GM10248 (cell line): ENCODE results near the gene FOXL3.
"Not testable (repeated sequence)": the region's sequence is repeated elsewhere in the genome, so short reads cannot be mapped to it uniquely, and the experiment has no call there.

Source experiments
- CTCF ChIA-PET: fragments of 300-600 bp; sonication (Branson Sonifier 250); formaldehyde crosslinking; extraction: SDS; loops from one replicate; lab custom pipeline; 2021; ENCODE audit warnings: antibody characterized with exemption; lab: Yijun Ruan, JAX
- POLR2A ChIA-PET: fragments of 350-650 bp; sonication (Branson Sonifier 250); formaldehyde crosslinking; extraction: SDS; loops from one replicate; lab custom pipeline; 2020; ENCODE audit warnings: antibody characterized with exemption; lab: Yijun Ruan, JAX
- DNase-seq: peaks from one replicate; pipeline ENCODE4 v3.0.0; 2012; ENCODE audit errors: extremely low spot score
- CTCF ChIP-seq: IDR thresholded peaks from 2 replicates; pipeline ENCODE4 v1.5.1; 2012; ENCODE audit warnings: mild to moderate bottlenecking, low read depth; ENCODE audit errors: extremely low read depth, missing control alignments, control extremely low read depth

Gene FOXL3

GRCh38 chr7:333393-333764 is 43.4 kb downstream of the FOXL3 start:
- no peak for DNase-seq
- POLR2A ChIA-PET: no interaction called here
- TF ChIP-seq CTCF: no peak
- CTCF ChIA-PET: interaction anchor here (0.9 to 1.1 kb wide), 3 partner anchors 182 to 440 kb away, joined by 3 to 6 read pairs (median 3); no protein-coding TSS in a partner anchor

GRCh38 chr7:334618-335357 is 44.8 kb downstream of the FOXL3 start:
- no peak for DNase-seq
- CTCF ChIA-PET: no interaction called here
- POLR2A ChIA-PET: no interaction called here
- no peak for TF ChIP-seq CTCF

GRCh38 chr7:335358-336148 is 45.6 kb downstream of the FOXL3 start:
- no peak for DNase-seq
- ChIA-PET POLR2A (no interaction called here), CTCF (no interaction called here)
- no peak for TF ChIP-seq CTCF

- POLR2A ChIA-PET, DNase-seq, CTCF ChIA-PET: not testable (repeated sequence)
These were observed 46.2 kb downstream of the FOXL3 start for GRCh38 chr7:336149-336533.

GRCh38 chr7:336810-337566 is 47.0 kb downstream of the FOXL3 start:
- no peak for TF ChIP-seq CTCF
- CTCF ChIA-PET: no interaction called here
- DNase-seq: no peak
- POLR2A ChIA-PET: no interaction called here

GRCh38 chr7:337567-337951 is 47.6 kb downstream of the FOXL3 start:
- no peak for DNase-seq
- ChIA-PET CTCF (no interaction called here), POLR2A (no interaction called here)
- TF ChIP-seq CTCF: no peak
